NCI-H1436 treated with DMSO at 0.1 percent for 48 hours (cell line): ENCODE measurements around the gene DRC3.

Experiments
- DNase-seq: peaks from one replicate; lab custom pipeline; 2025; lab: John Stamatoyannopoulos, UW

DRC3 gene

GRCh38 chr17:18056214-18056613, 83.6 kb downstream of the DRC3 start:
- no peak for DNase-seq

- DNase-seq = no peak
These were observed 86.6 kb downstream of the DRC3 start for GRCh38 chr17:18059283-18059682.

- no peak for DNase-seq
These were observed 91.4 kb downstream of the DRC3 start for GRCh38 chr17:18064053-18064452.

DNA sequence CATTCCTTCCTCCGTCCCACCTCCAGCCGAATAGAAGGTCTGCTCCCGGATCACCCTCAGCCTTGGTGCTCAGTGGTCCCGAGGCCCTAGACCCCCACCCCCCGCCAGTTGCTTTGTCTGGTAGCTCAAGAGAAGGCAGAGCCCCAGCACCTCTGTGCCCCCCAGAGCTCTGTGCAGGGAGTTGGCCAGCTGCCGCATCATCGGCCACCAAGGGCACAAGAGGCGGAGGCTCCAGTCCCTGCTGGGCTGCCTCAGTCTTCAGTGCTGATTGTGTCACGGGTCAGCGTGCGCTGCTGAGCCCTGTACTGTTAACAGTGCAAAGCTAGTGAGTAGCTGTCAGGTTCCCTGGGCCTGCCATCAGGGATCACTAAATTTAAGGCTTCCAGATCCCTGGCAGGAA, 92.9 kb downstream of the DRC3 start:
- no peak for DNase-seq
